NCI-H69 (cell line): ENCODE results near the gene PPFIBP2.

ENCODE experiments used
- DNase-seq: peaks from one replicate; lab custom pipeline; 2025; lab: John Stamatoyannopoulos, UW

Gene PPFIBP2

GRCh38 chr11:7696424-7696823 is 182.6 kb downstream of the PPFIBP2 start:
- no peak for DNase-seq
